ENCODE data around the gene NFIA.

NFIA gene

DNA sequence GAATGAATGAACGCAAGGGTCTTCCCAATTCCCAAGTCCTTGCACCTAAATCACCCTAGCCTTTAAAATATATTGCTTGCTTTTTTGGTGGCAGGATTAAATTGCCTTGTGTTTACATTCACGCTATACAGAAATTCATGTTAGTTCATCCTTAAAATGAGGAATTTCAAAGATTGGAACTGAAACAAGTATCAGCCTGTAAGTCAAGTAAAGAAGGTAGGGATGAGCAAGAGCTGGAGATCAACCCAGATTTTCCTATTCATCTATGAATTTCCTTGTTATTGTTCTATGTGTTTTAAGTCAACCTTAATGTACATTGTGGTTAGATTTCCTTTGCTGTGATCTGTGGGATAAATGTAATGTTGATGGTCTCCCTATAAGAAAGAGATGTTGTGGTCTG lies 248.2 kb downstream of the NFIA start:
- DNase-seq (ENCODE audit: low read depth, low spot score): no peak

DNA sequence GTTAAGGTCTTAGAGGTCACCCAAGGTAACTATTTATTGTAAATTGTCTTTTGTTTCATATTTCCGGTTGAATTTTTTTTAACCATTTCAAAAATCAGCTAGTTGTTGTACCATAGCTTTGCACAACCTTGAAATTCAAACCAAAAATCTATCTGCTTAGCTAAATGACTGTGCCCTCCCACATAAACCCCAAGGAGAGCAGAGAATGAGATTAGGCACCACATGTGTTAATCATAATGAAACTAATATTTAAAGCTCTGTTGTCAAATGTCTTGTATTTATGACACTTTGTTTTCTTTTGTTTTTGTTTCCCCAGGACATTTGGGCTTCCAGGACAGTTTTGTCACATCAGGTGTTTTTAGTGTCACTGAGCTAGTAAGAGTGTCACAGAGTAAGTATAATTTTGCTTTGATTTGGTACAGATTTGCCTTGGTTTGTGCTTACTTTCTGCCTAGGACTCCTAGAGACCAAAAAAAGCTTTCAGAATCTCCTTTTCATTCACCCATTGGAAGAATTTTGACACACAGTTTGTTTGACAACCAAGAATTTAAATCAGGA lies 249.9 kb downstream of the NFIA start:
- DNase-seq (ENCODE audit: low read depth, low spot score): no peak

DNA sequence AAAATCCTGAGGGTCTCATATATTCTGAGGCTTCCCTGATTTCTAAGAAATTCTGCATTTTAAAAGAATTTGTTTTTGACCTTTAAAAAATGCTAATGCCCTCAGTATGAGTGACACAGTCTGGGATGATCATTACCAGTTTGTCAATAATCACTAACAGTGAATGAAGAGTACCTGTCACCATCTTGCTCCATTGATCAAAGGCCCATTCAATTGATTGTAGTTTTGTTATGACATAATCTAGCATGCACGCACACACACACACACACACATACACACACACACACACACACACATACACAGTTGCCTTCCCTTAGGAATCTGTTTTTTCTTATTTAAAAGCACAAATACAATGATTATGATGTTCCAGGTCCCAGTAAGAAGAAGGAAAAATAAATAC lies 250.4 kb downstream of the NFIA start:
- DNase-seq (ENCODE audit: low read depth, low spot score): no peak

DNA sequence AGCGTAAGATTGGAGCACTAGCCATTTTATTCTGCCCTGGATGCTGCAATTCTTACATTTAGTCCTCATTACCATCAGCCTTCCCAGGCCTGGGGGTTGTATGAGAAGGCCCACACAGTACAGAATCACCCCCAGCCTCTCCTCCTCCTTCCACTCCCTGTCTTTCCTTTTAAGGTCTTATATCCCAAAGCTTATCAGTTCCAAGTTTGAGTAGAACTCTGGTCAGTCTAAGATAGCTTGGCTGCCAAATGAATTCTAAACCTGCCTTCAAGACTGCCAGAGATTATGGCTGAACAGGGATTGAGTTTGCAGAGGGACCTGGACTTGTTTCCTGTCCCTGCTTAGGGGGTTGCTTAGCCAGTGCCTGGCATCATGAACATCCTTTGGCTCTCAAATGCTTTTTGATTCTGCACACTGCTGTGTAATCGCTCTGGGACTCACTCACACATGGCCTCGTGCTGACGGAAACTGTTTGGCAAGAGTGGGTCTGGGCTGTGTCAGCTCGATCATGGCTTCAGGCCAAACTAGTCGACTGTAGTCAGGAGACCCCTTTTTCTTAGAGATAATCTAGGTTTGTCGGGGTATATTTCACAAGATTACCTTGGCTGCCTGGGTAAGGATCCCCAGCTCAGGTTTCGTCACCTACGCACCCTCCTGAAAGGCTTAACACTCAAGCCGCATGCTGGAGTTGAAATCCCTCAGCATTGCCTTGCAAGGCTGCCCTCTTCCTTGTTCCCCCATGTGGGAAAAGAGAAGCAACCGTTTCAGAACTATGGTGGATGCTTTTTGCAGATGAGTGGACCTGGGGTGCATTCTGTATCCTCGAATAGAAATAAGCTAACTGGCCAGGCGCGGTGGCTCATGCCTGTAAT lies 252.6 kb downstream of the NFIA start:
- DNase-seq (ENCODE audit: low read depth, low spot score): no peak

DNA sequence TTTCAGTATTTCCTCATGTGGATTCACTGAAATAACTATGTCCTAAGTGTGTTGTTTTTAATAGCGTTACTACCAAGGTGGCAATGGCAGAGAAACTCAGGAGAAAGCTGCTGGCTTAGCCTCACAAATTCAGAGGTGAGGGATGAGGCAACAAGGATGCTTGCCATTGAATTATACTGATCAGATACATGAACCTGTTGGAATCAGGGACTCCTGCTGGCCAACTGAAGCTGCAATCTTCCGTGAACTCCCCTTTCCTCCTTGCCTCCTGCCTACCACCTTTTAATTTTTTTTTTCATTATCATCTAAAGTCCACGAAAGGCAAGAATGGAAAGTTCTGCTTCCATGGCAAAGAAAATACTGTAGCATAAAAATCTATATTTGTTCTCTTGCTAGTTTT lies 254.7 kb downstream of the NFIA start:
- DNase-seq (ENCODE audit: low read depth, low spot score): no peak

DNA sequence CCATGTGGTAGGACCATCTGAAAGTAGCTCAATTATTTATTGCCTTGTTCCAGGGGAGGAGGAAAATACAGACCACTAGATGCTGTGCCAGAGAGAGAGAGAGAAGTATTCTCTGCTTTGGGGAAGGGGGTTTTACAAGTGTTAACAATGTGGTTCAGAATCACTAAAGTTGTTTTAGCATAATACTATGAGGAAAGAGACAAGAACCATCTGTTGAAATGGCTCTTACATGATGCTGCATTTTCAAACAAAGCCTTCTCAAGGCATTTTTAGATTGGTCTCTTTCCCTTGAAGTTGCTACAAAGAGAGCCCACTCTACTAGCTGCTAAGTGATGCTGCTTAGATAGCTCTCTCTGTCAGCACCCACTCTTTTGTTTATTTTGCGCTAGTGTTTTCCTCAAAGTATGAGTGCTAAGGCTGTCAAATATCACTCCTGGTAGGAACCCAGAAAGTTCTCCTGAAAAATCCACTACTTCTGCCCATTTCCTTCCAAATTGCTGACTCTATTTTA lies 255.1 kb downstream of the NFIA start:
- no peak for DNase-seq (ENCODE audit: low read depth, low spot score)

DNA sequence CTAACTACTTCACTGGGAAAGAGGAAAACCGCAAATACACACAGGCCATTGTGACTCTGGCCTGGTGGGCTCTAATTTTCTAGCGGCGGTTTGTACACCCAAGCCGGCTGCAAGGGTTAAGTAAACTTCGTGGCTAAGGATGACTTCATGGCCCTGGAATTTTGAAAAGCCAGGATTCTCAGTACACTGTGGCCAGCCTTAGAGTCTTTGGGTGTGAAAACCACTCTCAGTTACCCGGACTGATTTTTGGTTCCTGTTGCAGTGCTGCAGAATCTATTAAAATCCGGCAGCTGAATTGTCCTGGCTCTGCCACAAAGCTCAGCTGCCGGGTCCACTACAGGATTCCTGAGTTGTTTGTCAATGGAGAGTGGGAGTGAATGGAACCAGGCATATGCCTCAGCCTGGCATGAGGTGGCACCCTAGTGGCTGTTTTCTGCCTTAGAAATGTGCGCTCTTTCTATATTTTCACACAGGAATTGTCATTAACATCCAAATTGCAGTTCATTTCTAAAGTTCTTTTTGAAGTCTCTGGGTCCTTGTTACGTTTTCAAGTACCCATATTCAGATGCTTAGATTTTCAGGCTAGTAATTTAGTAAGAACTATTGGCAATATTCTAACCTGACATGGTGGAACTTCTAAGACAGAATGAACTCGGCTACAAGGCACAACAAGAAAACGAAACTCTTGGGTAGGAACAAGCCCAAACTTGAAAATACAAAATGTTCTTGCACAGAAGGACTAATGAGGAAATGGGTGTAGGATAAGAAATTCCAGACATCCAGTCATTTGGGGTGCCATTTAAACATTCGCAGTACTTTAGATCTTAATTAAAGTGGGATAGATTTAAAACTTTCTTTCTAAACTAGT lies 255.9 kb downstream of the NFIA start:
- no peak for DNase-seq (ENCODE audit: low read depth, low spot score)

DNA sequence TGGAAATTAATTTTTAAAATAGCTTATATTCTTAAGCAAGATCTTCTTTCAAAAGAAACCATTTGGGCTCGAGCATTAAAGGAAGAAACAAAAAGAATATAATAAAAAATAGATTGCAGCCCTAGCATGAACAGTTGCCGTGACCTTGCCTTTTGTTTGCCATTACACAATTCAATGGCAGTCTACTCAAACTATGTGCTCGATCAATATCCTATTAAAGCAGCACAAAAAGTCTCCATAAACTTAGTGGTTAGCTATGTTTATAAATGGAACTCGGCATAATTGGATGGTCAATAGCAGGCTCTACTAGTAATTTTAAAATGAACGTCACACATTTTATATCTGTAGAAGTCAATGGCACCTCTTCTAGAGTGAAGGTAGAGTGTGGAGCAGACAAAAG lies 256.5 kb downstream of the NFIA start:
- DNase-seq (ENCODE audit: low read depth, low spot score): no peak

DNA sequence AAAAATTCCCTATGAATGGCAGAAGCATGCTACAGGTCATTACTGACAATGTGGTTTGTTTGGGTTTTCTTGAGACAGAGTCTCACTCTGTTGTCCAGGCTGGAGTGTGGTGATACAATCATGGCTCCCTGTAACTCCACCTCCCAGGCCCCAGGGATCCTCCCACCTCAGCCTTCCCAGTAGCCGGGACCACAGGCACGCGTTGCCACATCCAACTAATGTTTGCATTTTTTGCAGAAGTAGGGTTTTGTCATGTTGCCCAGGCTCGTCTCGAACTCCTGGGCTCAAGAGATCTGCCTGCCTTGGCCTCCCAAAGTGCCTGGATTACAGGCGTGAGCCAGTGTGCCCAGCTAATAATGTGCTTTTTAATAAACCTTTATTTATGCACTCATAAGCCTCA lies 259.1 kb downstream of the NFIA start:
- no peak for DNase-seq (ENCODE audit: low read depth, low spot score)

DNA sequence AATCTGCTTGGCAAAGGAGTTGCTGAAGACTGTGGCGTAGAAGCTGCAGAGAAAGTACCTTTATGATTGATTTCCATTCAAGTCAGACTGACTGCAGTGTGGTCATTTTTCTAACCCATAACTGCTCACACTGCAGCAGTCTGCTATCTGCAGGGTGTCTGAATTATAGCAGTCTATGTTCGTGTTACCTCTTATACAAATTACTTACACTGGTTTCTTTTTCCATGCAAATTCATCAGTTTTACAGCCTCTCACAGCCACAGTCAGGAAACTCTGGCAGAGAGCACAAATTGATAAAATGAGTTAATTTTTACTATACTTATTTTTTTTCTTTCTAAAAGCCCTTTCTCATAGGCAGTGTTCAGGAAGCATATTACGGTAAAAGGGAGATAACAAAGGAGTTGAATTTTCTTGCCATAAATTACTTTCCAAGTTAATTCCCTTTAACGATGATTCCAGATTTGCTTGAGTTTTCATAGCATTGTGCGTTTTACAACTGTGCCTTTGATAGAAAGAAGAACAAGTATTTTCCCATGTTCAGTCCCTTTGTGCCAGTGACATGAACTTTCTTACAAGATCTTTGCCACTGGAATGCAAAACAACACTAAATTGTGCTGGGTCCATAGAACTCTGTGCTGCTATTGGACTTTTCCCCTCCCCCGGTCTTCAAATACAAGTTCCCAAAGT lies 261.5 kb downstream of the NFIA start:
- no peak for DNase-seq (ENCODE audit: low read depth, low spot score)

DNA sequence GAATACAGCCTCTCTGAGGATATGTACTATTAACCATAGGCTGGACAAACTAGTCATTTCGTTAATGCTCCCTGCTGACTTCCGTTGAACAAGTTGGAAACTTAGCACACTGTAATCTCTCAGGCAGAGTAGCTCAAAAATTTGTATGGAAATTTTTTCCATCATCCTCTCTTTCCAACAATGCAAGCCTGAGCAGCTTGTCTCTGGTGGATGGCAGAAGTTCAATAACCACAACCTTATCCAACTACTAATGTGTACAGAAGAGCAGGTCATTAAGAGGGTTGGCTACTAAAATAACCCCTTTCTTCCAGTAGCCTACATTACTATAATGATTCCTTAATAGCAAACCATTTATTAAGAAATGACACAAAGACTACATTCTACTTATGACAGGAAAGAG lies 262.3 kb downstream of the NFIA start:
- DNase-seq (ENCODE audit: low read depth, low spot score): no peak

DNA sequence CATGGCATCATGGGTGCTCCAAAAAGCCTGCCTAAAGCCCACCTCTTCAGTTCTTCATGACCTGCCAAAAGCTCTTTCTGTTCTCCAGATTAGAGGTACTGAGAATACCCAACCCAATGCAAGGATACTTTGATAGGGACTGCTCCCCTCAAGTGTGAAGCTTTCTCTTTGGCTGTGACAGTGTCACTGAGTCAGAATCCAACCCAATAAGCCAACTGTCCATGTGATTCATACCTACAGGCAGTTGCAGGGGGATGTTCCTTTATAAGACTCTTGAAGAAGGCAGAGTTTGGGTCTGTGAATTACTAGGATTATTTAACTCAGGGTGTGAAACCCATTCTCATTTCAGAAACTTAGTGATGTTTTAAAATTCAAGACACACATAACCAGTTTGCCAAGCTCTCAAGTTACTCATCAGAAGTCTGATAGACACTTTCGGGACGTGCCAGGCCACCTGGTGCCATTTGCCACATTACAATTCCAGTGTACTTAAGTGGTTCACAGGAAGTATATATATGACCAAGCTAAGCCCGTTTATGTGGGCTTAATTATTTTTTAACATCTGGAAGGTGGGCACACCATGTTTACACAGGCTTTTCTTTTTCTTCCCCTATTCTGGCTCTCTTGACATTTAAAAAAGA lies 265.8 kb downstream of the NFIA start:
- DNase-seq (ENCODE audit: low read depth, low spot score): no peak

DNA sequence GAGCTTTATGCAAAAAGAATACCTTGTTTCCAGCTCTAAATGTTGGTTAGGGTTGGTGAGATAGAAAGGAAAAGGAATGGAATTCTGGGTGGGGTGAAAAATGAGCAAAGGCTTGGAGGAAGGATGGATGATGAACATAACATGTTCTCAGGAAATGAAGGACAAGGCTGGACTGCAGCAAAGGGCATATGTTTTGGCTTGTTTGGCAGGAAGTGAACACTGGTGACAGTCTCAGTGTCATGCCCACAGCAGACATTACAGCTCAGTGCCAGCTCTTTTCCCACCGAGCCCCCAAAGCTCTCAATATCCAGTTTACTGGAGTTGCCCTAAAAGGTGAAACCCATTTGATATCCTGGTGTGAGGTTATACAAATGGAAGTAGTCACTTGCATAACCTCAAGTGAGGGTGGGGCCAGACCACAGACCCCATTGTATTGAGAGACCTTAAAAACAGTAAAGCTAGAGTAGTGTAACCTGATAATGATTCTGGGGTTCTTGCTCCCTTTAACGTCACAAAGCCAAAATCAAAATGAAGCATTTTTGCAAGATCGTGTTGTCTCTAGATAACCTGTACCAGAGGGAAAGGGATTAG lies 270.6 kb downstream of the NFIA start:
- DNase-seq (ENCODE audit: low read depth, low spot score): peak; percentile 9

DNA sequence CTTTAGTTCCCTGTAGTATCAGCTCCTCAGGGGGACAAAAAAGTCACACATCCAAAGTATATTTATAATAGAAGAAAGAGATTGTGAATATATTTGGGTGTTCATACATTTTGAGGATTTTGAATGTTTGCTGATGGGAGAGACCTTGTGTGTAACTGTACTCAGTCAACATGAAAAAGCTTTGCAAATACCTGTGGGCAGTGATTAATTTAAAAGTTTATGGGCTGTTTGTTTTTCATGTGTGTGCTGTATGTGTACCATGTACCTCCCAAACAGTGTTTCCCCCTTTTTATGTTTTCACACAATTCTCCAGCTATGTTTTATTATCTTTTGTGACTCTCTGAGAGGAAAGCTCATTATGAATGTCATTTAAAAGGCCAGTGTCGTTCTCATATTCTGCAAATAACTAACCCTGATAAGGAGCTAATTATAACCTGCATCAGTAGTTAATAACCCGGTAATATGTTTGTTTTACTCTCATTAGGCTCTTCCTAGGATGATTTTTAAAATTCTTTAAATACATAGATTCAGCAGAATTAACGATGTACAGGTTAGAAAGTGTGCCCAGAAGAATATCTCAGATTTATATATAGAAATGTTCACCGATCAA lies 271.5 kb downstream of the NFIA start:
- no peak for DNase-seq (ENCODE audit: low read depth, low spot score)

DNA sequence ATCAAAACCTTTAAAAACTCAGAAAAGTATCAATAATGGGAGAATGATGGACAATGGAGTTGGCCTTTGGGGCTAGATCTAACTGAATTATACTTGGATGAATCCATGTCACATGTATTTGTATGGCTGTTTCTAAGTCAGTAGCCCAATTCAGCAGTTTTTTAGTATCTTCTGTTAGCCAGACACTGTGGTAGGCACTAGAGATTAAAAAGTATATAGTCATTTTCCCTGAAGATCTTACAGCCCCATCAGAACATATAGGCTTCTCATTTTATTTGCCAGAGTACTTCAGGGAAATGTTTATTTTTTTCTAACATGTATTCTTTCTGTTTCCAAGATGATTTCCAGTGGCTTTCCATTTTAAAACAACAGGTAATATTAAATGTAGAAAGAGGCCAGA lies 273.7 kb downstream of the NFIA start:
- no peak for DNase-seq (ENCODE audit: low read depth, low spot score)

DNA sequence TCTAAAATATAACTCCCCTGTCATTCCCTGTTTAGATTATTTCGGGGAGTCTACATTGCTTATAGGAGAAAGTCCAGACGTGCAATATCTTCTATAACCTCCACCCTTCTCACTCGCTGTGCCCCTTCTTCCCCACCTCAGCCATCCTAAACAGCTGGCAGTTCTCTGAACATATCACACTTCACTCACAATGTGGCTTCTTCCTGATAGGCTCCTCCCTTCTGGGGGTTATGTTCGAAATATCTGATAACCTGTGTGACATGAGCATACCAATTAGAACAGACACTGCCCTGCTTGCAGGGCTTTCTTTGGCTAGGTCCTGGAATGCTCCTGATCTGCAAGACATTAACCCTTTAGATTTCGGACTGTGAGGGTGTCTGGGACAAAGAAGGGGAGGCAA lies 274.6 kb downstream of the NFIA start:
- no peak for DNase-seq (ENCODE audit: low read depth, low spot score)

DNA sequence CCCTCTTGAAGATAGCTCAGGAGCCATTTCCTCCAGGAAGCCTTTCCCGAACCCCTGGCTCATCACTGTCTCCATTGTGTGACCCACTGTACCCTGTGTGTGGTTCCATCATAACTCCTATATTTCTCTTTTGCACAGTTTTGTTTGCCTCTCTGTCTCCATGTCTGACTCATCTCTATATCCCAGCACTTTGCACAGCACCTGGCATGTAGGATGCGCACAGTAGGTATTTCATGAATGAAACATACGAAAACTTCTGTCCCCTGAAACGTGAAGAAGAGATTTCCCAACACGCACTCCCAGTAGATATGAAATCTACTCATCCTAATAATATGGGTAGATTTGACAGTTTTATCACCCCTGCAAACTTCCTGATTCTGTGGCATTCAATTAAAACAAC lies 275.2 kb downstream of the NFIA start:
- DNase-seq (ENCODE audit: low read depth, low spot score): no peak

DNA sequence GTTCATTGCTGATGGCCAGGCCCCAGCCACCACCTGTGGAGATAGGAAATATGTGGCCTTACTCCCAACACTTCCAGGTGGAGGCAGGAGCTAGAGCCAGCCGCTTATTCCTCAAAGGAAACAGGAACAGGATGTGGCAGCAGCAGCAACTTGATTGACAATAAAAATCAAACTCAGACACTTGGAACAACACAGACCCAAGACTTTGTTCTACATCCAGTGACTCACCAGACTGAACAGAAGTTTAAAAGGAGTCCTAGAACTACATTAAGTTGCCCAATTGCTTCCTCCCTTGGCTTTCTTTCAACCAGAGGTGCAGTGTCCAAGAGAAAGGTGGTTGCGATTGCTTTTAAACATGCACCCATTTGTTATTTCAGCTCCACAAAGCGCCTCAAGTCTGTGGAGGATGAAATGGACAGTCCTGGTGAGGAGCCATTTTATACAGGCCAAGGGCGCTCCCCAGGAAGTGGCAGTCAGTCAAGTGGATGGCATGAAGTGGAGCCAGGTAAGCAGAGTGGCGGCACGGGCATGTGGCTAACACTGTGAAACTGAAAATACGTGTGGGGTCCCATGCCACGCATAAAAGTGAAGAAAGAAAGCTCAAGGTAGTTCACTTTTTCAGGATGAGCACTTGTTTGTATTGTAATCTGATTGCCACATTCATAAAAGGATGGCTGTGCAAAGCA lies 276.6 kb downstream of the NFIA start:
- DNase-seq (ENCODE audit: low read depth, low spot score): no peak

DNA sequence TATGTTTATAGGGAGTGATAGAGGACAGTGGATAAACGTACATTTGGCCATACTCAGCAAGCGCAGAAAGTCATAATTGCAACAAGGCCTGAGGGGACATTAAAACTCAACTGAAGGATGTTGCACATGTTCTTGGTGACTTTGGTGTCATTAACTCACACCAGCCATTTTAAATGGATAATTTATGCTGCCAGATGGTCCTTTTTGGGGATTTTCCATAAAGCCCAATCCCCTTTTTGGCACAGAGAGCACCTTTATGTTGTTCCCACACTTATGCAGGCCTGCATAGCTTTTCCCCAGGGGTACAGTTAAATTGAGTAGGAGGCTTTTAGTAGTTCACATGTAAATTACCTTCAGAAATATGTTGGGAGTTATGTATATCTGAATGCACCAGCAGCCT lies 279.6 kb downstream of the NFIA start:
- no peak for DNase-seq (ENCODE audit: low read depth, low spot score)

DNA sequence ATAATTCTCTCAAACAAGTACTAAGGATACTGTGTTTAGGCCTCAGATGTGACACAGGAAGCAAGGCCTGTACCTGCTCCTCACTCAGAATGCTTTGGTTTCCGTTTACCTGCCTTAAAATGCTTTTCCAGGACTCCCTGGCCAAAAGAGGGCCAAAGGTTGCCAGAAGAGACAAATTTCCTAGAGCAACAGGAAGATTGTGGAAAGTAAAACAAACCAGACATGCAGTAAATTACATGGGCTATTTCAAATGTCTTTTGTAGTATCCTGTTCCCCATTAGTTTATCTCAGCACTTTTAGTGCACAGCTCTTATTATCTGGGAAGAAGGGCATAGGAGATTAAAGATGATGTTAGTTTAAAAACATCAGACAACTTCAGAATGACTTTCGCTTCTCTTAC lies 280.0 kb downstream of the NFIA start:
- no peak for DNase-seq (ENCODE audit: low read depth, low spot score)

Measured in iPS DF 19.7 (cell line).